Caki2 (cell line): ENCODE measurements around the gene PPP1R2. TPM values are rescaled to one million over a fixed set of nuclear protein-coding genes. Genes with fewer than 3 reads are reported as not detected.

Experiments
- DNase-seq: peaks from one replicate; pipeline ENCODE4 v3.0.0-alpha.2; 2015; ENCODE audit warnings: low read depth
- in situ Hi-C: cut with HindIII; loops from 2 replicates; pipeline ENCODE4 v1.10.0; 2016; ENCODE audit warnings: low sequenced_read_pairs, low pct_unique_long_range_greater_than_20kb, mixed read lengths
- total RNA-seq: library from RNA; depleted of rRNA; stranded (reverse); fragments of >200 nt; shearing (Covaris generic); gene quantifications from 2 replicates; pipeline ENCODE4 v1.2.3, GENCODE V29; 2014; ENCODE audit warnings: low replicate concordance

PPP1R2 gene
- total RNA-seq, 1 experiment from 2014 or later: 40.7 TPM

DNA sequence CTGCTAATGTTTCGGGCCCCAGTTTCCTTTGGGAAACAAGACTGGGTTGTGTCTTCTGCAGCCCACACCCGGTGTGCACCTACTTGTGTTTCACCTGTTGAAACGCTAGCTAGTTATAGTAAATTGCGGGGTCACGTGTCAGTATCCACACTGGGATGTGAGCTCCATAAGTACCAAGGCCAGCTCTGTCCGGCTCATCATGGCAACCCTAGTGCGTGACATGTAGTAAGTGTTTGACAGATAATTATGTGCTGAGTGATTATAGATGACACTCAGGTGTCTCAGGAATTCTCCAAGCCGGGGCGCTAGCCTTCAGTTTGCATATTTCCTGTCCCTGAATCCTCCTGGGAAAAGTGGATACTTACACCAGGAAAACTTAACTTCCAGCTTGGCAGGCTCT lies 27.8 kb upstream of the PPP1R2 start:
- in situ Hi-C loops: no loop called here
- DNase-seq: no peak

DNA sequence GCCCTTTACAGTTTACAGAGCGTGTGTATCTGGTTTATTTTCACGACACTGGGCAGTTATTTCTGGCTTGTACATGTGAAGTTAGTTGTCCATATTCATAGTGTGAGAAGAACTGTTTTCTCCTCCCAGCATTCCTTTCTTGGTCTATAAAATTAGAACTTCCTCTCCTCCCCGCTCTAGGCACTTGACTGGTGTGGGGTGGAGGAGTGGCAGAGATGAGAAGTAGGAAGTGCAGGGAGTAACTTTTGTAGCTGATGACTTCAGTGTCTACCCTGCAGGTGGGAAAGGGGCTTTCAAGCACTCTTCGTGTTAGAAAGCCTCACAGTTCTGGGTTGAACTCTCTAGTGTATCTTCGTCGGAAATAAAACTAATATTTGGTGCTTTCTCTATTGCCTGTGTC lies 27.2 kb upstream of the PPP1R2 start:
- in situ Hi-C loops: no loop called here
- DNase-seq: no peak

DNA sequence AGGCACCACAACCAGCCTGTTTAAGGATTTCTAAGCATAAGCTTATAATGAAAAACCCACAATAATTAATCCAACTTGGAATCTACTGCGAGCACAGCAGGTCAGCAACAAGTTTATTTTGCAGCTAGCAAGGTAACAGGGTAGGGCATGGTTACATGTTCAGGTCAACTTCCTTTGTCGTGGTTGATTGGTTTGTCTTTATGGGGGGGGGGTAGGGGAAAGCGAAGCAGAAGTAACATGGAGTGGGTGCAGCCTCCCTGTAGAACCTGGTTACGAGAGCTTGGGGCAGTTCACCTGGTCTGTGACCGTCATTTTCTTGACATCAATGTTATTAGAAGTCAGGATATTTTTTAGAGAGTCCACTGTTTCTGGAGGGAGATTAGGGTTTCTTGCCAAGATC lies 25.5 kb upstream of the PPP1R2 start:
- in situ Hi-C loops: no loop called here

DNA sequence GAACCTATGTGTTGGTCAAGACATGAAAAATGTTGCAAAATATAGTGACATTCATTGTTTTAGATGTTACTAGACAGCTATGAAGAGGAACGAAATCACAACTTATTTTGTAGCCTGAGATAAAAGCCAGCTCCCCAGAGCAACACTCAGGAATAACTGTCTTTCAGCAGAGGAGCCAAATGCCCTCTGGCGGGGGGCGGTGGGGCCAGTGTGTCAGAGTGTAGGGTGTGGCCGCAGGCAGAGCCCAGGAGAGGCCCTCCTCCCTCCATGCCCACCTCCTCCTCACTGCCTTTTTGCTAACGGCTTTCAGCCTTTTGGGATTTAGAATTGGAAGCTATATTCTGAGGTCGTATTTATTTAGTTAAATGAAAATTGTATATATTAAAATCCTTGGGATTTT lies 23.7 kb upstream of the PPP1R2 start:
- in situ Hi-C loops: no loop called here
- no peak for DNase-seq

More for the DNA sequence above, 25.5 kb upstream of the PPP1R2 start:
- no peak for DNase-seq

DNA sequence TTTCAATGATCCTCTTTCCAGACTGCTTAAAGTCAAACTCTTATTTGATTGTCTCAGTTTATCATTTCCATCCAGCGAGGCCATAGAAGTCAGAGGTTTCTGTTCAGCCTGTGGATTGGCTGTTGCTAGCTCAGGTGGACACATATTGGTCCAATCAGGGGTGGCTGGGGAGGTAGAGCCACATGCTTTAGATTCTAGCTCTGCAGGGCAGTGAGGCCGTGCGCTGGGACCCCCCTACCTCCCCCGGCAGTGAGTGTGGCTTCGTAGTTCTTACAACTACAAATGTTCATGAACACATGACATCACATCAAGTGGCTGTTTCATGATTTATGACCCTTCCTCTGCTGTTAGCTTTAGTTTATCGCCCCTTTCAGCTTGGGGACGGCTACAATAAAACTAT lies 22.6 kb upstream of the PPP1R2 start:
- no peak for DNase-seq
- in situ Hi-C loops: no loop called here

DNA sequence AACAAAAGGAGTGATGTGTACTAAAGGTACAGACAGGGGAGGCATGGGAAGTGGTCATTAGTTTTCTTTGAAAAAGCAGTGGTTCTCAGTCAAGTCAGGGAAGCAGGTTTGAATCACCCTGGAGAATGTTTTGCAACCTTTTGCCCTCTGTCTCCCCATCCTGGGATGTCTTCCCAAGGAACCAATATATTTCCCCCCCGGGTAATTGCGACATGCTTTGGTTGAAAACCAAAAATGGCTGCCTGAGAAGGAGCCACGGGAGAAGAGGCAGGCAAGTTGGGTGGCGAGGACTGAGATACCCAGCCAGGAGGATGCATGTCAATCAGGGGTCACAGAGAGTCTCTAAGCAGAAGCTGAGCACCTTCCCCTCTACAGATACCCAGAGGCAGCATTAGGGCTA lies 20.2 kb upstream of the PPP1R2 start:
- in situ Hi-C loops: no loop called here
- DNase-seq: no peak

DNA sequence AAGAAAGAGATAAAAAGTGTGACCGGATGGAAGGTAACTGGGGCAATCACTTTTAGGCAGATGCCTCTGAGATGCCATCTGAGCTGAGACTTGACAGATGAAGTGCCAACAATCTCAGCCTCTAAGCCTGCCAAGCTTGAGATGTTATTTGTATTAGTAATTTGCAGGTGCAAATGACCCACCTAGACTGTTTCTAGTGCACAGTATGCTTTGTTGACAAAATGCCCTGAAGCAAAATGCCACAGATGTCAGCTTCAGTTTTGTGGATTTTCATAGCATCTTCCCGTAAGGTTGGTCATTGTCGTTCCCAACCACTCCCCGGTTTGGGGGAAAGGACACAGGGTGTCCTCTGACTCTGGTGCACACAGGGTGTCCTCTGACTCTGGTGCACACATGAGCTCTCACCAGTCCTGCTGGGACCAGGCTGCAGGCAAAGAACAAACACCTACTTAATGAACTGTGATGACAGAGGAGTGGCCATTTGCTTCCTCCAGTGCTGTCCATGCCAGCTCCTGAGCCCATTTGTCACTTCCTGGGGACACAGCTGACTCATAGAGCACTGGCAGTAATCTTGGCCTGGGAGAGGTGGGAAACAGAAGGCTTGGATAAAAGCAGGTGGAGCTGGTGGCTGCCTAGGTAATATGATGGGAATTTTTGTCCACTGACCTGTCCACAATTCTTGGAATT lies 16.7 kb upstream of the PPP1R2 start:
- peak; percentile 50 for DNase-seq
- in situ Hi-C loops: no loop called here

DNA sequence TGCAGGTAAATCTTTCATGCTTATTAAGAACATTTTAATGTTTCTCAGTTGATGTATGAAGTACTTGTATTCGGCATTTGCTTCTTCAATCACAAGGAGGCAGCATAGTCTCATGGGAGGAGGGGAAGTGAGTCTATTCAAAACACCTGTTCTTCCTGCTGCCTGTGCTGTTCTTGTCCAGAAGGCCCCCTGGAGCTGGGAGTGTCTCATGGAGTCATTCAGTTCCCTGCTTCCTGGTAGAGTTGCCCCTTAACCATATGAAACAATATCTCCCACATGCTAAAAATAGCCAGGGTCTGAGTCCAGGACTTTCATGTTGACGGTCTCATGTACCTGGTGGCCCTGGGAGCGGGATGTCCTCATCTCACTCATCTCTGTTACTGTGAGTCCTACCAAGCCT lies 15.5 kb upstream of the PPP1R2 start:
- peak; percentile 31 for DNase-seq
- in situ Hi-C loops: no loop called here

DNA sequence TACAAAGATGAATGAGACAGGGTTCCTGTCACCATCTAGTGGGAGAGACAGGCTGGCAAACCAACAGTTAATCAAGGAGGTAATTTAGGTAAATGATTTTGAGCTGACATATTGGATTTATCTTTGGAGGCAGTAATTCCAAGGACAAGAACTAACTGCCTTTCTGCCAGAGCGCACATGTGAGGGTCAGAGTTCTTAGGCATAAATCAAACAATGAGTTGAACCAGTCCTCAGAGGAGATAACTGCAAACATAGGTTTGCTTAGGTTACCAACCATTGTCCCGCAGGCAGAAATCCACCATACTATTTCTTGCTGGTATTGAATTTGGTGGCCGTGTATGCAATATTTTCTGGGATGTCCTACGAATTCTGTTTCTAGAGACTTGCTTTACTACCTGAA lies 14.2 kb upstream of the PPP1R2 start:
- no peak for DNase-seq
- in situ Hi-C loops: no loop called here

DNA sequence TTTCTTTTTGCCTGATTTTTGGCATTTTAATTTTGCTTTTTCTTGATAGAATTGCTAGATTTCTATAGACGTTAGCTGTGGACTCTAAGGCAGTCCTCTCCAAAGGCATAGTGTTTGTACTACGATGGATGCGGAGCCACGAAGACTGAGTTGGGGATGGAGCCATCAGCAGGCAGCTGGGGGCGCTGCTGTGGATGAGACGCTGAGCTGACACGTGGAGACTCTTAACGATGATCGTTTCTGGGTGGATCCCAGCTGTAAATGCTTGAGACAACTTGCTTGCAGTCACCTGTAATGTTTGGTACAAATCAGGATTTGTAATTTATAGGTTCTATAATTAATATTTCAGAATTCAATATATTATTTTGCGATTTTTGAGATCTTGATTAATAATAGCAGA lies 13.3 kb upstream of the PPP1R2 start:
- DNase-seq: no peak
- in situ Hi-C loops: no loop called here

DNA sequence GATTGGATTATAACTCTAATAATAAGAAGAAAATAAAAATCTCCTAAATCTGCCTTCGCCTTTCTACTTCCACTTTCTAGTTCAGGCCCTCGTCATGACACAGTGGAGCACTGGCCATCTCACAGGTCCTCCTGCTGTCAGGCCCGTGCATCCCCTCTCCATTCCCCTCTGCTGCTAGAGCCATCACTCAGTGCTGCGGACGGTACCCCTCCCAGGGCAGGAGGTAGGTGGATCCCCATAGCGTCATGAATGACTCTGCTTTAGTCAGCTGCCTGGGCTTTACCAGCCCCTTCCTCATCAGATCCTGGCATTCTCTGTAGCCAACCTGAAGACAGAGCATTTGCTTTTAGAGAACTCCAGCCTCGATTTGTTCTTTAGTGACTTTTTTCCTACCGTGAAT lies 12.0 kb upstream of the PPP1R2 start:
- in situ Hi-C loops: no loop called here
- no peak for DNase-seq

DNA sequence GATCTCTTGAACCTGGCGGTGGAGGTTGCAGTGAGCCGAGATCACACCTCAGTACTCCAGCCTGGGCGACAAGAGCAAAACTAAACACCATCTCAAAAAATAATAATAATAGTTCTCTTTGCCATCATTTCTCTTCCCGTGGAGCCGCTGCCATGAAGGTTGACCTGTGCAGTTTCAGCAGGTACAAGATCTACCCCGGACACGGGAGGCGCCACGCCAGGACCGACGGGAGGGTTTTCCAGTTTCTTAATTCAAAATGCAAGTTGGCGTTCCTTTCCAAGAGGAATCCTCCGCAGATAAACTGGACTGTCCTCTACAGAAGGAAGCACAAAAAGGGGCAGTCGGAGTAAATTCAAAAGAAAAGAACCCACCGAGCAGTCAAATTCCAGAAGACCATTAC lies 11.3 kb upstream of the PPP1R2 start:
- DNase-seq: no peak
- in situ Hi-C loops: no loop called here

DNA sequence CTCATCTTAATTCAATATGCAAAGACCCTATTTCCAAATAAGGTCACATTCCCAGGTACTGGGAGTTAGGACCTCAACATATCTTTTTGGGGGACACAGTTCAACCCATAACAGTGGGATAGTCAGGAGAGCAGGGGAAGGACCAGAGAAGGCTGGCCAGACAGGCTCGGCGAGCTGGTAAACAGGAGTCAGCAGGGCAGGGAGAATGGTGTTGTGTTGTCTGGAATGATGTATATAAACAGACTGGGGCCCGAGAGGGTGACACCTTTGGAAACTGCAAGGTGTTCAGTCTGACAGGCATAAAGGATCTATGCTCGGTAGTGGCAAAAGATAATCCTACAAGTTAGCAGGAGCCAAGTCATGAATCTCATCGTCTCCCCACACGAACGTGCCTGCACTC lies 10.1 kb upstream of the PPP1R2 start:
- in situ Hi-C loops: no loop called here
- DNase-seq: no peak

DNA sequence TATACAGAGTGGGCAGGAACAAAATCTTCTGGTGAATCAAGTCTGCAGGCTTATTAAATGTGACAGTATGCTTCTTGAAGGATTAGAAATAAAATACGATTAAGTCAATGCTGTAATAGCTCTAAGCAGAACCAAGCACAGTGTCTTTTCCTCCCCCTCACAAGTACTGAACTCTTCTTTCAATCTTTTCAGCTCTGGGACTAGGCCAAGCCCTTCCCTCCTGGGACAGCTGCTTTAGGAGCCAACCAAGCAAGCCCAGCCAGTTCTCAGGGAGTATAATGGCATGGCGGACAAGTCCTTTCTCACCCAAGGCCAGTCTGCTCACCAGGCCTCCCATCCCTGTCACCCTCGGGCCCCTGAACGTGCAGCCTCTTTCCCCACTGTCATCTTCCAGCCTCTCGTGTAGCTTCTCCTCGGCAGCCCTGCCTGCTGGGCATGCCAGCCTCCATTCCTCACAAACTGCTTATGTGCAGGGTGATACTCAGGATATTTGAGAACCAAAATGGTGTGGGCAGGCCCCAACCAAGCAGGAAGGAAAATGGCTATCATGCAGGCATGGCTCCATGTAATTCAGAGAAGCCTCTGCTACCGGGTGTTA lies 8.4 kb upstream of the PPP1R2 start:
- DNase-seq: no peak
- in situ Hi-C loops: no loop called here

DNA sequence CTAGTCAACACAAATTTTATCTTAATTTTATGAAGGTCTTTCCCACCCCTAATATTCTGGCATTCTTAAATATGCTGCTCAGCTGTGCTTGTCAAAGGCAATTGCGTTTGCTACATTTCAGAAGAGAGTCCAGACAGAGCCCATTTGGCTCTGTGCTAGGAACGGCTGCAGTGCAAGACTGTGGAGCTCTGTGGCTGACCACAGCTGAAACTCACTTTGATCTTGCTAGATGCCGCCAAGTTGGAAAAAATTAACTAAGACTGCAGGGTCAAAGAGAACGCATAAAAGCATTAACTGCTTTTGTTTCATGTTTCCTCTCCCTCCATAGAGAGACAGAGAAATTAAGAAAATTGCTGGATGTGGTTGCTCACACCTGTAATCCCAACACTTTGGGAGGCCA lies 7.6 kb upstream of the PPP1R2 start:
- no peak for DNase-seq
- in situ Hi-C loops: no loop called here

DNA sequence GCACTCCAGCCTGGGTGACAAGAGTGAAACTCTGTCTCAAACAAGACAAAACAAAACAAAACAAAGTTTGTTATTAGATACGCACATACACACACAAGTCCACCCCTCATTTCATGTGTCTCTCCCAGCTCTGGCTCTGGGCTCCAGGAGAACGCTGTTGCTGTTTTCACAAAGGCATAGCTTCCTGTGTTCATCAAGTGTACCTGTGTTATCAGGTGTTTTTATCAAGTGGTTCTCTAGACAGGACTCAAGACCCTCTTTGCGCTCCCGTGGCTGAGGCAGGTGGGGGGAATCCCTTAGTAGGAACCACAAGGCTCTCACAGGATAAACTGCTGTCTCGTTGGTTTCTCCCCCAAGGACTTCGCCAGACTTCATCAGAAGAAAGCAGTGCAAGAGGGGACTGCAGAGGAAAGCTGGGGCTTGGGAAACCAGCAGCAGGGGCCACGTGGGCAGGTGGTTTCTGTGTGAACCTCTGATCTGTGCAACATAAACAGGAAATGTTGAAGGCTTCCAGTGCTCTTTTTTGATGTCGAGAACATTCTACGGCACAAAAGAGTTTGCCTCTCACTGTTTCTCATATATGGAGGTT lies 6.9 kb upstream of the PPP1R2 start:
- in situ Hi-C loops: no loop called here
- DNase-seq: no peak

DNA sequence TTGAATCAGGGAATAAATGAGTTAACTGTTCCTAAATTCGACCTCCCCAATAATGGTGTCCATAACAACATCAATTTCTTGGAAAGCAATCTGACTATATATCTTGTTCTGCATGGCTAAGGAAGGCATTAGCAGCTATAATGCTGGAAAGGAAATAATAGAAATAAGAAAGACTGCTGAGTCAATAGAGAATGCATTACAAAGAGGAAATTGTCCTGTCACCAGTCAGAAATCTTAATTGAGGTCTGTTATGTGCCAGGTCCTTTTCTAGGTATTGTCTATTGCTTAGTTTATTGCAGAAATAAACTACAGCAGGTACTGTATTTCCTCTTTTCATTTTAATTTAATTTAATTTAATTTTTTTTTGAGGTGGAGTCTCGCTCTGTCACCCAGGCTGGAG lies 5.9 kb upstream of the PPP1R2 start:
- no peak for DNase-seq
- in situ Hi-C loops: no loop called here

DNA sequence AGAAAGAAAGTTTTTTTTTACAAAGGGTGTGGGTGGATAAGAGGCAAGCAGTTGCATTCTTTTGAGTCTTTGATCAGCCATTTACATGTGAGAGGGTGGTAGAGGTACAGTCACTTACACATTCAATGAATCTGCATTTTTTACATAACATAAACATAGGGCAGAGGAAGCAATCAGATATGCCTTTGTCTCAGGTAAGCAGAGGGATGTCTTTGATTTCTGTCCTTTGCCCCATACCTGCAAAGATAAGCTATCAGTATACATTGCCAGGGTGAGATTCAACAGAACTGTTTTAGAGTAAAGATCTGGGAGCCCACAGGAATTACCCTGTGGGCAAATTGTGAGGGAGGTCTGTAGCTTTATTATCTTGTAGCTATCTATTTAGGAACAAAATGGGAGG lies 5.4 kb upstream of the PPP1R2 start:
- in situ Hi-C loops: no loop called here
- DNase-seq: no peak

DNA sequence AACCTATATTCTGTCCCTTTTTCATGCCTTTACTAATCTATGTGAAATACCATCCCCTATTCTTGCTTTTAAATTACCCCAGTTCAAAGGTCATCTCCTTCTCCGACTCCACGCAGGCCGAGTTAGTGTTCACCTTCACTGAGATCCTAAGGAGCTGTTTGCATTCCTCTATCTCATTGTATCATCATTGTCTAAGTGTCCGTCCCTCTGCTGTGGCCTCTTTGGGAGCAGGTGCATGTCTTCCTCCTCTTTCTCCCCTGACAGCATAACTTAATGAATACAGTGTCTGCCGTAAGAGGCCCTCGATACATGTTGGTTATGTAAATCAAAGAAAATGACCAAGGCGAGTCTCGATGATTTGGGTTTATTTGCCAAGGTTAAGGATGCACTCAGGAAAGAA lies 4.9 kb upstream of the PPP1R2 start:
- in situ Hi-C loops: no loop called here
- no peak for DNase-seq

DNA sequence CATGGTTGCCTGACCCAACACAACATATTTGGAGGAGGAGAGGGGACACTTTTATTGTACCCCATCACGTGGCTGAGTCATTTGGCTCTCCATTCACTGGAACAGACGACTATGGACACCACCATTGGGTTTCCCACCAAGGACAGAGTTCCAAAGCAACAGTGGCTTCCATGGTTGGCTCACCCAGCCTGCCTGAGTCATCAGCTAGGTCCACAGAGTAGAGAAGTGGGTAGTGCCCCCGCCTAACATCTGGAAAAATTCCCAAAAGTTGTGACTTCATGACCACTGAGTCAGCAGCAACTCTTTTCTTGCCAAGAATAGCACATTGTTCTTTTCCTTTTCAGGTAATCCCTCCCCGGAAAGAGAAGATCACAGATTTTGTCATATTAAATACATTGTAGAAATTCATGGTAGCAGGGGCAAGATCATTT lies 3.0 kb upstream of the PPP1R2 start:
- in situ Hi-C loops: no loop called here
- peak; percentile 78 for DNase-seq
